Astrocyte (in vitro differentiated cells and primary cell): ENCODE results near the gene IMPDH2. TPM values are rescaled to one million over a fixed set of nuclear protein-coding genes. Genes with fewer than 3 reads are reported as not detected.

Source experiments
- DNase-seq: peaks from one replicate; pipeline ENCODE4 v3.0.0-alpha.2; 2010; ENCODE audit warnings: low read depth
- FAIRE-seq: peaks from 2 replicates; lab custom pipeline; 2011; peaks lifted over from hg19 to GRCh38; lab: Jason Lieb, UNC
- H2AFZ ChIP-seq: 2 replicates; pipeline ENCODE4 v1.6.0; 2012; ENCODE audit warnings: low read depth, low read length, inconsistent platforms
- H3K27ac ChIP-seq: 2 replicates; pipeline ENCODE4 v1.5.1; 2011; ENCODE audit warnings: low read depth, low read length, inconsistent platforms
- H3K27me3 ChIP-seq: 2 replicates; pipeline ENCODE4 v1.6.0; 2011; ENCODE audit warnings: low read length, inconsistent platforms; ENCODE audit not compliant: insufficient read depth
- H3K36me3 ChIP-seq: 2 replicates; pipeline ENCODE4 v1.5.1; 2011; ENCODE audit warnings: low read length, inconsistent platforms; ENCODE audit not compliant: insufficient read depth
- H3K4me1 ChIP-seq: 2 replicates; pipeline ENCODE4 v1.5.1; 2011; ENCODE audit warnings: low read length, inconsistent platforms; ENCODE audit not compliant: insufficient read depth
- H3K4me2 ChIP-seq: 2 replicates; pipeline ENCODE4 v1.6.0; 2012; ENCODE audit warnings: low read length, inconsistent platforms
- H3K4me3 ChIP-seq: 2 replicates; pipeline ENCODE4 v1.5.1; 2011; ENCODE audit warnings: low read depth, mild to moderate bottlenecking, low read length, inconsistent platforms; ENCODE audit not compliant: insufficient read depth
- H3K79me2 ChIP-seq: 2 replicates; pipeline ENCODE4 v1.6.0; 2012; ENCODE audit warnings: mild to moderate bottlenecking, low read length, inconsistent platforms; ENCODE audit not compliant: insufficient read depth
- H3K9ac ChIP-seq: 2 replicates; pipeline ENCODE4 v1.6.0; 2012; ENCODE audit warnings: mild to moderate bottlenecking, low read length, inconsistent platforms
- H3K9me3 ChIP-seq: 2 replicates; pipeline ENCODE4 v1.5.1; 2012; ENCODE audit warnings: low read depth, mild to moderate bottlenecking, low read length, inconsistent platforms; ENCODE audit not compliant: insufficient read depth
- H4K20me1 ChIP-seq: 2 replicates; pipeline ENCODE4 v1.6.0; 2012; ENCODE audit warnings: low read length, inconsistent platforms; ENCODE audit not compliant: insufficient read depth
- H3K27ac Mint-ChIP-seq: one replicate; pipeline ENCODE4 v1.8.0; 2021; ENCODE audit warnings: mild to moderate bottlenecking, mixed read lengths; ENCODE audit not compliant: unreplicated experiment
- H3K27me3 Mint-ChIP-seq: one replicate; pipeline ENCODE4 v1.8.0; 2021; ENCODE audit warnings: low read depth, mixed read lengths; ENCODE audit not compliant: unreplicated experiment
- H3K36me3 Mint-ChIP-seq: one replicate; pipeline ENCODE4 v1.8.0; 2021; ENCODE audit warnings: low read depth, mixed read lengths; ENCODE audit not compliant: unreplicated experiment
- H3K4me1 Mint-ChIP-seq: one replicate; pipeline ENCODE4 v1.8.0; 2021; ENCODE audit warnings: low read depth, mixed read lengths; ENCODE audit not compliant: unreplicated experiment
- H3K4me3 Mint-ChIP-seq: one replicate; pipeline ENCODE4 v1.8.0; 2021; ENCODE audit warnings: mild to moderate bottlenecking, moderate library complexity, mixed read lengths; ENCODE audit not compliant: unreplicated experiment
- H3K9me3 Mint-ChIP-seq: one replicate; pipeline ENCODE4 v1.8.0; 2021; ENCODE audit warnings: mild to moderate bottlenecking, mixed read lengths; ENCODE audit not compliant: unreplicated experiment
- CTCF ChIP-seq: IDR thresholded peaks from 2 replicates; pipeline ENCODE4 v1.5.1; 2011; ENCODE audit warnings: low read depth, mild to moderate bottlenecking, inconsistent platforms, low read length, moderate library complexity; ENCODE audit not compliant: insufficient read depth
- EZH2 ChIP-seq: IDR thresholded peaks from 2 replicates; pipeline ENCODE4 v1.6.1; 2012; ENCODE audit warnings: mild to moderate bottlenecking, low read length, inconsistent platforms; ENCODE audit not compliant: insufficient read depth
- total RNA-seq: library from RNA; stranded (reverse); gene quantifications from 2 replicates; pipeline ENCODE4 v1.2.1, GENCODE V29; 2021

The IMPDH2 gene
- total RNA-seq, 1 donor from 2014 or later: 119 TPM

GRCh38 chr3:49026536-49026935 is 2.7 kb downstream of the IMPDH2 start:
- peaks cover 2% of the 10 kb centered on the region for H3K9me3 Mint-ChIP-seq
- peak overlapping the region; percentile 92 for H3K4me2 ChIP-seq
- no peak for DNase-seq
- no peaks in the 10 kb centered on the region for H3K9me3 ChIP-seq
- H3K36me3 ChIP-seq: peaks cover 43% of the 10 kb centered on the region
- H4K20me1 ChIP-seq: peaks cover 61% of the 10 kb centered on the region
- no peak overlapping the region for H3K4me3 ChIP-seq
- no peak overlapping the region for H3K27ac ChIP-seq
- H3K4me1 Mint-ChIP-seq: peaks cover 22% of the 10 kb centered on the region
- H3K4me1 ChIP-seq: peaks cover 22% of the 10 kb centered on the region
- H3K9ac ChIP-seq: no peak overlapping the region
- H3K27ac Mint-ChIP-seq: peak overlapping the region; percentile 34
- TF ChIP-seq CTCF: no peak
- TF ChIP-seq EZH2: no peak
- no peaks in the 10 kb centered on the region for H3K27me3 ChIP-seq
- H2AFZ ChIP-seq: no peak overlapping the region
- H3K79me2 ChIP-seq: peaks cover 71% of the 10 kb centered on the region
- peak overlapping the region; percentile 74 for H3K4me3 Mint-ChIP-seq
- H3K27me3 Mint-ChIP-seq: no peaks in the 10 kb centered on the region
- H3K36me3 Mint-ChIP-seq: peaks cover 23% of the 10 kb centered on the region
- no peak for FAIRE-seq

GRCh38 chr3:49025793-49026520 is 3.2 kb downstream of the IMPDH2 start:
- no peaks in the 10 kb centered on the region for H3K27me3 ChIP-seq
- Mint-ChIP-seq H3K27me3 (no peaks in the 10 kb centered on the region), H3K9me3 (peaks cover 2% of the 10 kb centered on the region), H3K27ac (no peak overlapping the region), H3K4me3 (peak overlapping the region; percentile 57), H3K36me3 (peaks cover 21% of the 10 kb centered on the region), H3K4me1 (peaks cover 18% of the 10 kb centered on the region)
- peaks cover 40% of the 10 kb centered on the region for H3K36me3 ChIP-seq
- peaks cover 22% of the 10 kb centered on the region for H3K4me1 ChIP-seq
- no peak for TF ChIP-seq CTCF
- TF ChIP-seq EZH2: no peak
- H3K79me2 ChIP-seq: peaks cover 74% of the 10 kb centered on the region
- H3K4me2 ChIP-seq: no peak overlapping the region
- H3K27ac ChIP-seq: no peak overlapping the region
- H3K9me3 ChIP-seq: no peaks in the 10 kb centered on the region
- H3K9ac ChIP-seq: no peak overlapping the region
- H2AFZ ChIP-seq: no peak overlapping the region
- FAIRE-seq: no peak
- peaks cover 61% of the 10 kb centered on the region for H4K20me1 ChIP-seq
- no peak for DNase-seq
- H3K4me3 ChIP-seq: no peak overlapping the region
